CD14-positive monocyte (primary cell): Measurements from ENCODE around the gene TRPM5. TPM values are rescaled to one million over a fixed set of nuclear protein-coding genes. Genes with fewer than 3 reads are reported as not detected.

Experiments used
- DNase-seq, 3 donors: peaks; one replicate each; pipeline ENCODE4 v3.0.0-alpha.2; 2011 to 2022
- H2AFZ ChIP-seq: 2 replicates; pipeline ENCODE4 v1.6.0; 2012; ENCODE audit warnings: mild to moderate bottlenecking, low read depth, low read length, inconsistent platforms; ENCODE audit not compliant: insufficient read depth, poor library complexity, severe bottlenecking
- H3K27ac ChIP-seq, 2 donors: 1 replicate in 1 of 2; 2 replicates in 1 of 2; pipeline ENCODE4 v1.5.1; 2012 to 2013; ENCODE audit warnings: low read length in 2 of 2, control low read depth in 1 of 2, inconsistent platforms in 1 of 2, low read depth in 1 of 2, mild to moderate bottlenecking in 1 of 2
- H3K27me3 ChIP-seq, 2 donors: one replicate each; pipeline versions ENCODE4 v1.6.0 to v1.6.1; 2011 to 2013; ENCODE audit warnings: low read length in 2 of 2; ENCODE audit not compliant: control insufficient read depth in 2 of 2, insufficient read depth in 2 of 2
- H3K36me3 ChIP-seq, 2 donors: replicated peaks in 1 of 2; 1 replicate in 1 of 2; 2 replicates in 1 of 2; pipeline versions ENCODE4 v1.5.1 to v1.6.1; 2012 to 2013; ENCODE audit warnings: low read length in 2 of 2, control low read depth in 1 of 2, inconsistent platforms in 1 of 2, mild to moderate bottlenecking in 1 of 2; ENCODE audit not compliant: insufficient read depth in 2 of 2, control insufficient read depth in 1 of 2
- H3K4me1 ChIP-seq, 2 donors: 1 replicate in 1 of 2; 2 replicates in 1 of 2; pipeline versions ENCODE4 v1.5.1 to v1.6.1; 2012 to 2013; ENCODE audit warnings: low read length in 2 of 2, control low read depth in 1 of 2, inconsistent platforms in 1 of 2, mild to moderate bottlenecking in 1 of 2, moderate library complexity in 1 of 2; ENCODE audit not compliant: insufficient read depth in 2 of 2, control insufficient read depth in 1 of 2
- H3K4me2 ChIP-seq: replicated peaks from 2 replicates; pipeline ENCODE3; 2012; ENCODE audit warnings: low read length, moderate library complexity, mild to moderate bottlenecking; ENCODE audit not compliant: poor library complexity, severe bottlenecking; ENCODE audit errors: extremely low read depth
- H3K4me3 ChIP-seq, 3 experiments: fragments of 200-600 bp in 1 of 3; sonication (generic) in 1 of 3; replicated peaks in 1 of 3; 1 replicate in 2 of 3; 2 replicates in 1 of 3; pipeline ENCODE4 v1.5.1; 2011 to 2013; ENCODE audit warnings: low read length in 3 of 3, mild to moderate bottlenecking in 3 of 3, control low read depth in 2 of 3, low read depth in 2 of 3, inconsistent platforms in 1 of 3, moderate library complexity in 1 of 3
- H3K79me2 ChIP-seq: 2 replicates; pipeline ENCODE4 v1.6.0; 2012; ENCODE audit warnings: mild to moderate bottlenecking, control low read depth, inconsistent platforms, low read length, moderate library complexity; ENCODE audit not compliant: insufficient read depth
- H3K9ac ChIP-seq: 2 replicates; pipeline ENCODE4 v1.6.0; 2017; ENCODE audit warnings: low read length, mild to moderate bottlenecking; ENCODE audit not compliant: insufficient read depth, poor library complexity, severe bottlenecking
- H3K9me3 ChIP-seq, 2 donors: replicated peaks in 1 of 2; 1 replicate in 1 of 2; 2 replicates in 1 of 2; pipeline versions ENCODE4 v1.5.1 to v1.6.1; 2012 to 2013; ENCODE audit warnings: low read length in 2 of 2, control low read depth in 1 of 2; ENCODE audit not compliant: control insufficient read depth in 1 of 2, insufficient read depth in 1 of 2
- H4K20me1 ChIP-seq: 2 replicates; pipeline ENCODE4 v1.6.0; 2012; ENCODE audit warnings: mild to moderate bottlenecking, low read length, control low read depth, moderate library complexity; ENCODE audit not compliant: insufficient read depth
- H3K27ac Mint-ChIP-seq, 7 donors: one replicate each; pipeline ENCODE4 v1.8.0; 2020; ENCODE audit warnings: mild to moderate bottlenecking in 7 of 7, mixed read lengths in 7 of 7, moderate library complexity in 6 of 7, inconsistent platforms in 2 of 7
- H3K27me3 Mint-ChIP-seq, 3 donors: one replicate each; pipeline ENCODE4 v1.8.0; 2021 to 2022; ENCODE audit warnings: low read depth in 3 of 3, mild to moderate bottlenecking in 3 of 3, mixed read lengths in 3 of 3, moderate library complexity in 3 of 3, inconsistent platforms in 1 of 3
- H3K36me3 Mint-ChIP-seq, 2 donors: one replicate each; pipeline ENCODE4 v1.8.0; 2020; ENCODE audit warnings: mixed read lengths in 2 of 2, inconsistent platforms in 1 of 2, mild to moderate bottlenecking in 1 of 2
- H3K4me1 Mint-ChIP-seq: one replicate; pipeline ENCODE4 v1.8.0; 2020; ENCODE audit warnings: mild to moderate bottlenecking, mixed read lengths
- H3K4me3 Mint-ChIP-seq, 2 donors: one replicate each; pipeline ENCODE4 v1.8.0; 2020; ENCODE audit warnings: mild to moderate bottlenecking in 2 of 2, mixed read lengths in 2 of 2, moderate library complexity in 1 of 2
- H3K9me3 Mint-ChIP-seq, 7 donors: one replicate each; pipeline ENCODE4 v1.8.0; 2020 to 2022; ENCODE audit warnings: mixed read lengths in 7 of 7, mild to moderate bottlenecking in 6 of 7, moderate library complexity in 6 of 7, inconsistent platforms in 2 of 7
- CTCF ChIP-seq: fragments of 200-600 bp; IDR thresholded peaks from one replicate; pipeline ENCODE4 v1.8.0; 2022; ENCODE audit warnings: antibody characterized with exemption, mild to moderate bottlenecking
- WGBS: methylation state at CpG from one replicate; pipeline ENCODE4 v1.1.5; 2013; ENCODE audit warnings: missing lambda C conversion rate; ENCODE audit not compliant: insufficient coverage; 5-methylcytosine and 5-hydroxymethylcytosine counted together
- intact Hi-C, 2 donors: fragments of 100-400 bp; cut with micrococcal nuclease; formaldehyde crosslinking; loops; one replicate each; pipeline versions ENCODE4 v1.15.0 to v1.15.1; 2023
- polyA plus RNA-seq, 3 donors: library from polyadenylated mRNA; depleted of rRNA in 1 of 3; unstranded in 2 of 3; stranded (reverse) in 1 of 3; fragments of 300-500 nt in 2 of 3; fragments of >200 nt in 1 of 3; fragmentation: Illumina TruSeq in 2 of 3; gene quantifications; 1 replicate in 2 of 3; 2 replicates in 1 of 3; pipeline ENCODE4 v1.2.3, GENCODE V29; 2012 to 2021

TRPM5 gene
- polyA plus RNA-seq, 3 donors = 0.03 TPM; not detected in 2

- peaks cover 75% of the 10 kb centered on the region for H4K20me1 ChIP-seq
- H3K4me1 ChIP-seq = peaks cover 39 to 45% of the 10 kb centered on the region in 2 donors
- intact Hi-C loops = loop anchor here in 1 of 2 donors (5.0 kb wide), 1 partner anchor 35 kb away; no protein-coding TSS in a partner anchor
- H3K4me2 ChIP-seq = peak overlapping the region; percentile 87
- no peak for TF ChIP-seq CTCF
- H3K27ac Mint-ChIP-seq = peak overlapping the region; percentile 83 to 96 (median 91)
- peak overlapping the region; percentile 53 for H2AFZ ChIP-seq
- peaks cover 74% of the 10 kb centered on the region for H3K79me2 ChIP-seq
- peak overlapping the region; percentile 93 to 98 for H3K4me3 Mint-ChIP-seq
- no peaks in the 10 kb centered on the region for H3K9me3 ChIP-seq
- WGBS = 10% methylated on average over 12 of the region's 12 CpGs
- H3K36me3 Mint-ChIP-seq = peaks cover 18 to 35% of the 10 kb centered on the region in 2 donors
- H3K27me3 Mint-ChIP-seq = peaks cover 13 to 18% (median 14%) of the 10 kb centered on the region in 3 donors
- H3K36me3 ChIP-seq = peaks cover 14 to 26% of the 10 kb centered on the region in 2 donors
- peak; percentile 31 to 59 (median 34) for DNase-seq
- H3K4me3 ChIP-seq = peak overlapping the region; percentile 6 to 88 (median 82)
- H3K27ac ChIP-seq = peak overlapping the region; percentile 80 to 88
- peaks cover 35% of the 10 kb centered on the region for H3K4me1 Mint-ChIP-seq
- peaks cover 0 to 3% (median 0%) of the 10 kb centered on the region in 7 donors for H3K9me3 Mint-ChIP-seq
- peaks cover 0 to 17% of the 10 kb centered on the region in 2 donors for H3K27me3 ChIP-seq
- peak overlapping the region; percentile 47 for H3K9ac ChIP-seq
These were observed 3.1 kb upstream of the TRPM5 start for GRCh38 chr11:2447253-2447950.

- H3K4me2 ChIP-seq = peak overlapping the region; percentile 87
- Mint-ChIP-seq H3K27me3 (peaks cover 13 to 19% (median 15%) of the 10 kb centered on the region in 3 donors), H3K4me3 (peak overlapping the region; percentile 93 to 98), H3K4me1 (peaks cover 35% of the 10 kb centered on the region), H3K9me3 (peaks cover 0 to 3% (median 0%) of the 10 kb centered on the region in 7 donors), H3K27ac (peak overlapping the region; percentile 83 to 96 (median 91)), H3K36me3 (peaks cover 16 to 33% of the 10 kb centered on the region in 2 donors)
- H3K4me1 ChIP-seq = peaks cover 39 to 45% of the 10 kb centered on the region in 2 donors
- intact Hi-C loops = loop anchor here in 1 of 2 donors (5.0 kb wide), 1 partner anchor 36 kb away; no protein-coding TSS in a partner anchor
- 35% methylated on average over 11 of the region's 15 CpGs for WGBS
- no peak for TF ChIP-seq CTCF
- H3K9ac ChIP-seq = peak overlapping the region; percentile 63
- peaks cover 67% of the 10 kb centered on the region for H3K79me2 ChIP-seq
- peaks cover 69% of the 10 kb centered on the region for H4K20me1 ChIP-seq
- H3K27ac ChIP-seq = peak overlapping the region; percentile 80 to 88
- H3K9me3 ChIP-seq = no peaks in the 10 kb centered on the region
- H2AFZ ChIP-seq = peak overlapping the region; percentile 53
- peak overlapping the region; percentile 74 to 88 (median 82) for H3K4me3 ChIP-seq
- peaks cover 0 to 19% of the 10 kb centered on the region in 2 donors for H3K27me3 ChIP-seq
- peaks cover 12 to 23% of the 10 kb centered on the region in 2 donors for H3K36me3 ChIP-seq
- DNase-seq = peak; percentile 54 to 78 (median 68)
These were observed 2.4 kb upstream of the TRPM5 start for GRCh38 chr11:2446590-2447252.
